BJ (cell line): ENCODE results near the gene SPEG. TPM values are rescaled to one million over a fixed set of nuclear protein-coding genes. Genes with fewer than 3 reads are reported as not detected.

Source experiments
- CTCF ChIA-PET: fragments of 350-600 bp; formaldehyde crosslinking; extraction: SDS; loops from one replicate; lab custom pipeline; 2021; ENCODE audit warnings: antibody characterized with exemption, inconsistent platforms; lab: Yijun Ruan, JAX
- POLR2A ChIA-PET: fragments of 300-600 bp; sonication (Branson Sonifier 250); formaldehyde crosslinking; extraction: SDS; loops from one replicate; lab custom pipeline; 2021; ENCODE audit warnings: antibody characterized with exemption; lab: Charles Lee
- DNase-seq: peaks from one replicate; pipeline ENCODE4 v3.0.0-alpha.2; 2011; ENCODE audit warnings: low read depth
- H3K27me3 ChIP-seq: 2 replicates; pipeline ENCODE4 v1.6.0; 2011; ENCODE audit warnings: low read length; ENCODE audit not compliant: control insufficient read depth, insufficient read depth
- H3K36me3 ChIP-seq: 2 replicates; pipeline ENCODE4 v1.5.1; 2011; ENCODE audit warnings: low read length; ENCODE audit not compliant: control insufficient read depth, insufficient read depth
- H3K4me3 ChIP-seq: 2 replicates; pipeline ENCODE4 v1.5.1; 2011; ENCODE audit warnings: low read depth, mild to moderate bottlenecking, control low read depth, low read length
- CTCF ChIP-seq: IDR thresholded peaks from 2 replicates; pipeline ENCODE4 v1.5.1; 2011; ENCODE audit warnings: low read depth, mild to moderate bottlenecking, control low read depth, inconsistent platforms, low read length, moderate library complexity; ENCODE audit not compliant: insufficient read depth
- polyA plus RNA-seq: library from polyadenylated mRNA; depleted of rRNA; stranded (reverse); fragments of >200 nt; gene quantifications from 2 replicates; pipeline ENCODE4 v1.2.3, GENCODE V29; 2011

Gene SPEG
- polyA plus RNA-seq, 1 experiment, result 69.9 TPM

DNA sequence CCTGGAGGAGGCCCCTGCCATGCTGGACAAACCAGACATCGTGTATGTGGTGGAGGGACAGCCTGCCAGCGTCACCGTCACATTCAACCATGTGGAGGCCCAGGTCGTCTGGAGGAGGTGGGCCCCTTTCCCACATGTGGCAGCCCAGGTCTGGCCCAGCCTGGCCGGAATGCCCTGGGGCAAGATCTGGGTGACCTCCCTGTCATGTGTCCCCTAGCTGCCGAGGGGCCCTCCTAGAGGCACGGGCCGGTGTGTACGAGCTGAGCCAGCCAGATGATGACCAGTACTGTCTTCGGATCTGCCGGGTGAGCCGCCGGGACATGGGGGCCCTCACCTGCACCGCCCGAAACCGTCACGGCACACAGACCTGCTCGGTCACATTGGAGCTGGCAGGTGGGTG, 38.9 kb downstream of the SPEG start:
- no peaks in the 10 kb centered on the region for H3K27me3 ChIP-seq
- POLR2A ChIA-PET, result no interaction called here
- no peak for DNase-seq
- H3K36me3 ChIP-seq, result peaks cover 32% of the 10 kb centered on the region
- no peak overlapping the region for H3K4me3 ChIP-seq
- CTCF ChIA-PET, result interaction anchor here (1.0 to 2.6 kb wide), 4 partner anchors 10 to 37 kb away, joined by 4 to 8 read pairs (median 6); no protein-coding TSS in a partner anchor
- TF ChIP-seq CTCF, result no peak

DNA sequence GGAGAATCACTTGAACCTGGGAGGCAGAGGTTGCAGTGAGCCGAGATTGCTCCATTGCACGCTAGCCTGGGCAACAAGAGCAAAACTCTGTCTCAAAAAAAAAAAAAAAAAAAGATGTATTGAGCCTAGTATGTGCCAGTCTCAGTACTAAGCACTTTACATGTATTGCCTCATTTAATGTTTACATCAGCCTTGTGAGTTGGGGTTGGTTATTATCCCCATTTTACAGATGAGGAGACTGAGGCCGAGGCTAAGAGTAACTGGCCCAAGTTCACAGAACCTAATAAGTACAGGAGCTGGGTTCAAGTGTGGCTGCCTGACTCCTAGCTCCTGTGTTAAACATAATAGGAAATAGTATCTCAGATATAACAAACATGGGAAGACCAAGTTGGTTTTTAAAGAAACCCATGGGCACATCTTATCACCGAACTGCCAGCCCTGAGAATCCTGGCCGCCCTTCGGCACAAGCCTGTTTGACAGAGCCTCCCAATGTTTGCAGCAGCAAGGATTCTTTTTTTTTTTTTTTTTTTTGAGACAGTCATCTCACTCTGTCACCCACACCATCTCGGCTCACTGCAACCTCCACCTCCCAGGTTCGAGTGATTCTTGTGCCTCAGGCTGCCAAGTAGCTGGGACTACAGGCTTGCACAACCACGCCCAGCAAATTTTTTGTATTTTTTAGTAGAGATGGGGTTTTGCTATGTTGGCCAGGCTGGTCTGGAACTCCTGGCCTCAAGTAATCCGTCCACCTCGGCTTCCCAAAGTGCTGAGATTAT, 39.8 kb downstream of the SPEG start:
- DNase-seq, result no peak
- CTCF ChIA-PET, result interaction anchor here (0.6 to 4.5 kb wide), 7 partner anchors 11 to 55 kb away, joined by 3 to 31 read pairs (median 8); partner anchors contain the start of gene GMPPA
- Histone ChIP-seq H3K4me3 (no peak overlapping the region), H3K36me3 (peaks cover 28% of the 10 kb centered on the region), H3K27me3 (no peaks in the 10 kb centered on the region)
- POLR2A ChIA-PET, result no interaction called here
- TF ChIP-seq CTCF, result no peak

DNA sequence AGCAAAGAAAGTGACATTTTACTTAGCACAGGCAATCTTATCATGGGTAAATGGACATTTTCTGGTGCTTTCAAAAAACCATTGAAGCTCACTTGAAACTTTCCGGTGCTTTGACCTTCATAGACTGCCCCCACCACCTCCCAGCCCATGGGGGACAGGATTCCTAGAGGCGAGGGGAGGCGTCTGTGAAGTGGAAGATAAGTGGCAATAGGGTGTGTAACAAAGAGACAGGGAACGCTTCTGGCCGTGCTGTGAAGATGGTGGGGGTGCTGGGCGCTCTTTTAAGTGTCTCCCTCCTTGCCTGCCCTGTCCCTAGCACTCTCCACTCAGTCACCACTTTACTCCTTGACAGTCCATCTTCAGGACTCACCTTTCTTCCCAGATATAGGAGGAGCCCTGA, 40.6 kb downstream of the SPEG start:
- no peak overlapping the region for H3K4me3 ChIP-seq
- H3K27me3 ChIP-seq, result no peaks in the 10 kb centered on the region
- CTCF ChIA-PET, result interaction anchor here (0.8 to 4.5 kb wide), 16 partner anchors 10 to 72 kb away, joined by 3 to 31 read pairs (median 6); partner anchors contain the start of gene GMPPA
- peaks cover 30% of the 10 kb centered on the region for H3K36me3 ChIP-seq
- no peak for TF ChIP-seq CTCF
- DNase-seq, result no peak
- POLR2A ChIA-PET, result no interaction called here

GRCh38 chr2:219475697-219476651, 41.3 kb downstream of the SPEG start:
- no peak overlapping the region for H3K4me3 ChIP-seq
- peak; percentile 93 for TF ChIP-seq CTCF
- H3K36me3 ChIP-seq, result peaks cover 36% of the 10 kb centered on the region
- POLR2A ChIA-PET, result no interaction called here
- DNase-seq, result no peak
- CTCF ChIA-PET, result interaction anchor here (0.8 to 4.5 kb wide), 21 partner anchors 8 to 72 kb away, joined by 3 to 31 read pairs (median 5); partner anchors contain the start of gene GMPPA
- no peaks in the 10 kb centered on the region for H3K27me3 ChIP-seq
